Neural crest cell (in vitro differentiated cells): ENCODE results near the gene TTC17. TPM values are rescaled to one million over a fixed set of nuclear protein-coding genes. Genes with fewer than 3 reads are reported as not detected.
"Not testable (repeated sequence)": the region's sequence is repeated elsewhere in the genome, so short reads cannot be mapped to it uniquely, and the experiment has no call there.

Experiments
- DNase-seq: peaks from one replicate; pipeline ENCODE4 v3.0.0; 2021; ENCODE audit warnings: low read depth, mixed read lengths, low spot score
- H3K27ac Mint-ChIP-seq: one replicate; pipeline ENCODE4 v1.8.0; 2021; ENCODE audit warnings: mild to moderate bottlenecking, mixed read lengths; ENCODE audit not compliant: unreplicated experiment
- H3K27me3 Mint-ChIP-seq: 2 replicates; pipeline ENCODE4 v1.8.0; 2021; ENCODE audit warnings: low read depth, mild to moderate bottlenecking, mixed read lengths
- H3K36me3 Mint-ChIP-seq: 2 replicates; pipeline ENCODE4 v1.8.0; 2021; ENCODE audit warnings: low read depth, mild to moderate bottlenecking, mixed read lengths
- H3K4me1 Mint-ChIP-seq: 2 replicates; pipeline ENCODE4 v1.8.0; 2021; ENCODE audit warnings: mixed read lengths
- H3K4me3 Mint-ChIP-seq: one replicate; pipeline ENCODE4 v1.8.0; 2021; ENCODE audit warnings: mild to moderate bottlenecking, mixed read lengths
- H3K9me3 Mint-ChIP-seq: 2 replicates; pipeline ENCODE4 v1.8.0; 2021; ENCODE audit warnings: mixed read lengths
- CTCF ChIP-seq: fragments of 200-600 bp; sonication (generic); conservative IDR thresholded peaks from 2 replicates; pipeline ENCODE4 v1.5.0; 2021; ENCODE audit warnings: antibody characterized with exemption, mild to moderate bottlenecking
- total RNA-seq: library from RNA; stranded (reverse); gene quantifications from 2 replicates; pipeline ENCODE4 v1.2.1, GENCODE V29; 2021

TTC17 gene
- total RNA-seq, 1 donor from 2014 or later: 74.3 TPM

GRCh38 chr11:43399983-43400630 lies 41.4 kb downstream of the TTC17 start:
- Mint-ChIP-seq H3K27ac (no peak overlapping the region), H3K4me1 (no peaks in the 10 kb centered on the region), H3K4me3 (no peak overlapping the region), H3K27me3 (no peaks in the 10 kb centered on the region), H3K9me3 (no peaks in the 10 kb centered on the region), H3K36me3 (peaks cover 21% of the 10 kb centered on the region)
- DNase-seq: no peak
- TF ChIP-seq CTCF: no peak

- Mint-ChIP-seq H3K4me3 (no peak overlapping the region), H3K27ac (no peak overlapping the region), H3K9me3 (no peaks in the 10 kb centered on the region), H3K27me3 (no peaks in the 10 kb centered on the region), H3K36me3 (peaks cover 21% of the 10 kb centered on the region), H3K4me1 (no peaks in the 10 kb centered on the region)
- TF ChIP-seq CTCF: no peak
- no peak for DNase-seq
Measured at GRCh38 chr11:43401252-43401651, 42.5 kb downstream of the TTC17 start.

- peaks cover 23% of the 10 kb centered on the region for H3K36me3 Mint-ChIP-seq
- not testable (repeated sequence) for H3K27me3 Mint-ChIP-seq, H3K4me3 Mint-ChIP-seq, DNase-seq, H3K27ac Mint-ChIP-seq, H3K4me1 Mint-ChIP-seq, H3K9me3 Mint-ChIP-seq
Measured at GRCh38 chr11:43401811-43402210, 43.1 kb downstream of the TTC17 start.

GRCh38 chr11:43403357-43404231 lies 44.9 kb downstream of the TTC17 start:
- no peaks in the 10 kb centered on the region for H3K4me1 Mint-ChIP-seq
- H3K36me3 Mint-ChIP-seq: peaks cover 21% of the 10 kb centered on the region
- no peak overlapping the region for H3K4me3 Mint-ChIP-seq
- H3K9me3 Mint-ChIP-seq: no peaks in the 10 kb centered on the region
- no peaks in the 10 kb centered on the region for H3K27me3 Mint-ChIP-seq
- DNase-seq: no peak
- H3K27ac Mint-ChIP-seq: no peak overlapping the region
- no peak for TF ChIP-seq CTCF

GRCh38 chr11:43404406-43404805 lies 45.7 kb downstream of the TTC17 start:
- no peaks in the 10 kb centered on the region for H3K4me1 Mint-ChIP-seq
- peaks cover 21% of the 10 kb centered on the region for H3K36me3 Mint-ChIP-seq
- no peak for TF ChIP-seq CTCF
- no peak for DNase-seq
- H3K4me3 Mint-ChIP-seq: no peak overlapping the region
- no peak overlapping the region for H3K27ac Mint-ChIP-seq
- no peaks in the 10 kb centered on the region for H3K27me3 Mint-ChIP-seq
- no peaks in the 10 kb centered on the region for H3K9me3 Mint-ChIP-seq
